HG02678 (cell line): ENCODE data around the gene EEF1AKMT3.

Experiments
- ATAC-seq: cut with Tn5 transposase; IDR thresholded peaks from one replicate; pipeline ENCODE4 v1.9.1; 2021; ENCODE audit warnings: mild to moderate bottlenecking, moderate library complexity; ENCODE audit not compliant: unreplicated experiment

The EEF1AKMT3 gene

DNA sequence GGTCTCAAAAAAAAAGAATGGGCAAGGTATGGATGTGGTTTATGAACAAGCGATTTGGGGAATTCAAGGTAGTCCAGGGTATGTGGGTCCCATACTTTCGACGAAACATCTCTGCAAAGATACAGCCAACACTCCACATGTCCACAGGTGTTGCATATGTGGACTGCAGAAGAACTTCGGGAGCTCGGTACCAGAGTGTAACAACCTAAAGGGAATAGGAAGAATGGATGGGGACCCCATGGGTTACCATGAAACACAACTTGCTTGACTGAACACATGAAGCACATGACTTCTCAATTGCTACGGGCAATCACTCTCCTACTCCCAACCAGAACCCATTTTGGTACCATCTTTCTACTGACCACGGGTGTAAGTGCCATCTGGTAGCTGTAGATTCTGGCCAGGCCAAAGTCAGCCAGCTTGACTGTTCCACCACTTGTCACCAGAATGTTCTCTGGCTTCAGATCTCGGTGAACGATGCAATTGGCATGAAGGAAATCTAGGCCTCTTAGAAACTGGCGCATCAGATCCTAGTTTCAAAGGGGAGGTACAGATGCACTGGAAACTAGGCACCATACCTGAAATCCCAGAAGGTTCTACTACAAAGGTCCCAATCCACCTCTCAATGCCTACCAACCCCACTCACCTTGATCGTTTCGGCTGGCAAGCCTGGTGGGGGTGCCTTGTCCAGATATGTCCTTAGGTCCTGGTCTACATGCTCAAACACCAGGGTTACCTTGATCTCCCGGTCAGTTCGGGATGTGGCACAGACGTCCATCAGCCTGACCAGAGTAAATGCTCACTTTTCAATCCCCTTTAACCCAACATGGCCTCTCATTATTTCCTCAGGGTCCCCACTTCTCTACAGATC is 21.6 kb upstream of the EEF1AKMT3 start:
- no peak for ATAC-seq

GRCh38 chr12:57751432-57751787 is 21.0 kb upstream of the EEF1AKMT3 start:
- ATAC-seq: no peak

DNA sequence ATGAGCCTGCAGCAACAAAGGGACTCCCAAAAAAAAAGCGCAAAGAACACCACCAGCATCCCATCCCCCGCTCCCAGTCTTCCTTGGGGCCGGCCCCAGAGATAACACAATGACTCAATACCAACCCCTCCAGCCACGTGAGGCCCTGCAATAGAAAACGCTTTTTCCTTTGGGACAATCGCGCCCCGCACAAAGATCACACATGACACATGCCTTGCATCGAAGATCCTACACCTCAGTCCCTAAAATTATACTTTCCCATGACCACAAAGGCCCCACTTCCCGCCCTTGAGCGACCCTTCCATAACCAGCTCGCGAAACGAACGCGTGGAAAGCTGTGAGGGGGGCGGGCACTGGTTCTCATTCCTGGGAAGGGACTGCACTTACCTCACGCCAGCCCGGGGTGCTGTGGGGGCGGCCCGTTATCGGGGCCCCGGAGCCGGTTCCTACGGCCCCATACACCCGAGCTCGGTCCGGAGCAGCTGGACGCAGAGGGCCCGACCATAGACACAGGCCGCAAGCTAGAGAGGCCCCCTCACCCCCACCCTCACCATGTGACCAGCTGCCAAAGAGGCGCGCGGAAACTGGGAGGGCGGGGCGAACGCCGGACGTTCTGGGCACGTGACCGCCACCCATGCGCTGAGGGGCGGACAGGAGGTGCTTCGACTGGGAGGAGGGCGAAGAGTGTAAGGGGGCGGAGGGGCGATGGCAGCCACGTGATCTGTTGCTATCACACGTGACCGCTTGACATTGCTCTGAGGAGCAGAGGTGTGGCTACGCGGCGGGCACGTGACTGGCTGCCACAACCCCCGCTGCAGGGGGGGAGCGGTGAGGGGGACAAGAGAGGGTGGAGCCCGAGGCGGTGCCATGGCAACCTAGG is 20.4 kb upstream of the EEF1AKMT3 start, which contains the start of gene CDK4:
TSS of gene CDK4 (minus strand) at position 523 of the 880 bp plus-strand sequence. CDS start 593 bp downstream, outside the sequence.
- peak; percentile 73 for ATAC-seq

GRCh38 chr12:57752668-57753000 is 19.8 kb upstream of the EEF1AKMT3 start:
- ATAC-seq: no peak

- ATAC-seq: no peak
Measured at GRCh38 chr12:57753756-57754337, 18.6 kb upstream of the EEF1AKMT3 start.

GRCh38 chr12:57754411-57755193 is 17.8 kb upstream of the EEF1AKMT3 start, which contains the start of gene MARCHF9:
MARCHF9 (plus strand) TSS chr12:57755103; CDS start chr12:57755529, 426 bp downstream.
- ATAC-seq: peak; percentile 37

GRCh38 chr12:57755194-57755453 is 17.3 kb upstream of the EEF1AKMT3 start:
- ATAC-seq: no peak

GRCh38 chr12:57755454-57756372 is 16.7 kb upstream of the EEF1AKMT3 start:
- ATAC-seq: no peak

DNA sequence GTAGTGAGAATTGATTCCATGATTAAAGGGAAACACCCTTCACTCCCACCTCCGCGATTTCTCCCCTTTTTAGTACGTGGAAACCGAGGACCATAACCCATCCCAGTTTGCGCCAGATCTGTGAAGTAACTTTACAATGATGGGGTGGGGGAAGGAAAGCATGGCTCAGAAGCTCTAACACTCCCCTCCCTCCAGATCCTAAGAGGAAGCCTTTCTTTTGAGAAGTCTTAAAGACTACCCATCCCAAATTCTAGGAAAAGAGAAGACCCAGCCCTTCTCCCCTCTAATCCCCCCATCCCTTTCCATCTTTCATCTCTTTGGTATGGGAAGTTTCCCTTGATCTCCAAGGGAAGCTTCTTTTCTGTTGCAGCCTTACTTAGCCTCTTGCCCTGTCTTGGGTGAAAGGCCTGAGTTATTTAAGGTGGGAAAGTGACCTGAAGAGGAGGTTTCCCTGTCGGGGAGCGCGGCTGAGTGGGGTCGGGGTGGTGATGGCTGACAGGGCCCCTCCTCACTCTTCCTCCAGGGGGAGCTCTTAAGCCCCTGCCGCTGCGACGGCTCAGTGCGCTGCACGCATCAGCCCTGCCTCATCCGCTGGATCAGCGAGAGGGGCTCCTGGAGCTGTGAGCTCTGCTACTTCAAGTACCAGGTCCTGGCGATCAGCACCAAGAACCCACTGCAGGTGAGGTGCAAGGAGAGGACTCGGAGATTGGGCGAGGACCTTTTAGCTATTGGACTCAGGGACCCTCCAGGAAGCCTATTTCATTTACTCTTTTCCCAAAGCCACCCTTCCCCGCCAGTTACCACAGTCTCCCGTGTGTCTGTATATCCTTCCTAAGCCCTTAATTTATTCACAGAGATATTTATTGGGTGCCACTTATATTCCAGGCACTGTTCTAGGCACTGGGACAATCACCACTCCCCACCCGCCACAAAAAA is 15.7 kb upstream of the EEF1AKMT3 start:
- no peak for ATAC-seq

- ATAC-seq: no peak
Measured at GRCh38 chr12:57757771-57758170, 14.6 kb upstream of the EEF1AKMT3 start.

- ATAC-seq: no peak
Measured at GRCh38 chr12:57758552-57759359, 13.7 kb upstream of the EEF1AKMT3 start.

GRCh38 chr12:57759360-57759980 is 12.9 kb upstream of the EEF1AKMT3 start:
- ATAC-seq: no peak

- no peak for ATAC-seq
Measured at GRCh38 chr12:57760347-57760982, 11.9 kb upstream of the EEF1AKMT3 start.

DNA sequence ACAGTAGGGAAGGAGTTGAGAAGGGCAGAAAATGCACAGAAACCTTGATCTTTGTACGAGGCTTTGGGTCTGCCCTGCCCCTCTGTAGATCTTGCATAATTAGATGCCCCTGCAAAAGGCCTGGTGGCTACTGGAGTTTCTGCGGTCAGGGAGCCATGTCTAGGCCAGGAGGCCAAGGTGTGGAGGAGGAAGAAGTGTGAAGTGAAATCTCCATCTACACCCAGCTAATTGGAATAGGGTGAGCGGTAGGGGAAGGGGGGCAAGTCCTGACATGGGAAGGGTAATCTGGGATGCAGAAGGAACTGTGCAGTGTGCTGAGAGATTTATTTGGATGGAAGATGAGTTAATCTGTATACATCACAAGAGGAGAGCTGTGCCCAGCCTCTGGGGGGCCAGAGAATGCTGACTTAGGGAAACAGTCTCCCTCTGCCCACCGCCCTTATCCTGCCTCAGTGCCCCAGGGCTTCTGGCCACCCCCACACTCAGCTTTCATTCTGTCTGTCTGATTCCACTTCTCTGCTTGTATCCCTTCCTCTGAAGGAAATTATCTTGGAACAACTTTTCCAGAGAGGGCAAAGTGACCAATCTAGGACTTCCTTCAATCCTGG is 10.9 kb upstream of the EEF1AKMT3 start:
- ATAC-seq: no peak

- ATAC-seq: no peak
Measured at GRCh38 chr12:57762463-57762862, 10.0 kb upstream of the EEF1AKMT3 start.

GRCh38 chr12:57763881-57764661 is 8.3 kb upstream of the EEF1AKMT3 start:
- ATAC-seq: no peak
